Muscle of arm (tissue), 12 donors: ENCODE results near the gene CA7. TPM values are rescaled to one million over a fixed set of nuclear protein-coding genes. Genes with fewer than 3 reads are reported as not detected.
"Not testable (repeated sequence)": the region's sequence is repeated elsewhere in the genome, so short reads cannot be mapped to it uniquely, and the experiment has no call there.

Experiments used
- DNase-seq: peaks from one replicate; pipeline ENCODE4 v3.0.0-alpha.2; 2013
- polyA plus RNA-seq, 12 donors: library from polyadenylated mRNA; unstranded; fragments of 120-200 nt; gene quantifications; one replicate each; pipeline ENCODE4 v1.2.1, GENCODE V29; 2013; ENCODE audit not compliant: insufficient read length in 12 of 12

The CA7 gene
- polyA plus RNA-seq, 12 donors: 16.6 TPM; not detected in 11

DNA sequence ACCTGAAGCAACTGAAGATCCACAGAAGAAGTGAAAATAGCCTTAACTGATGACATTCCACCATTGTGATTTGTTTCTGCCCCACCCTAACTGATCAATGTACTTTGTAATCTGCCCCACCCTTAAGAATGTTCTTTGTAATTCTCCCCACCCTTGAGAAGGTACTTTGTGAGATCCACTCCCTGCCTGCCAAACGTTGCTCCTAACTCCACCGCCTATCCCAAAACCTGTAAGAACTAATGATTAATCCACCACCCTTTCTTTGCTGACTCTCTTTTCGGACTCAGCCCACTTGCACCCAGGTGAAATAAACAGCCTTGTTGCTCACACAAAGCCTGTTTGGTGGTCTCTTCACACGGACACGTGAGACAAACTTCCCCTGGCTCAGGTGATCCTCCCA lies 52.5 kb downstream of the CA7 start:
- not testable (repeated sequence) for DNase-seq

DNA sequence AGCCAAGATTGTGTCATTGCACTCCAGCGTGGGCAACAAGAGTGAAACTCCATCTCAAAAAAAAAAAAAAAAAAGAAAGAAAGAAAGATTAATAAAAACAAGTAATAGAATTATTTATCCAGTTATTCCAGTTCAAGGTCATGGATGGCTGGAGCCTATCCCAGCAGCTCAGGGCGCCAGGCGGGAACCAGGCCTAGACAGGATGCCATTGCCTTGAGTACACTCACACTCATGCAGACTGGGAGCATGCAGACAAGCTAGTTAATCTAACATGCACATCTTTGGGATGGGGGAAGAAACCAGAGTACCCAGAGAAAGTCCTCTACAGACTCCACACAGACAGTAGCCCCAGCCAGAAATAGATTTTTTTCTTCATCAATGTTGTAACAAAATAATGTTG lies 54.0 kb downstream of the CA7 start:
- no peak for DNase-seq

DNA sequence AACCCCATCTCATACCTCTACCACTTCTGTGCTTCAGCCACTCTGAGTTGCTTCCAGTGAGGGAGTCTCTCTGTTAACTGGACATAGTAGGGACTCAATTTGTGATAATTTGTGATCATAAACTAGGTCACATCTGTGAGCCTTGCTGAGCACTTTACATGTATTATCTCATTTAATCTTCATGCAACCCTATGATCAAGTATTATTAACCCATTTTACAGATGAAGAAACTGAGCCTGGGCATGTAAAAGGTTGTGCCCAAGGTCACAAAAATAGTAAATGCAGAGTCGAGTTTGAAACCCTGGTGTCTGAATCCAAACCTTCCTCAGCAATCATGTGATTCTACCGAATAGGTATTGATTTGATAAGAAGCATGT lies 54.7 kb downstream of the CA7 start:
- no peak for DNase-seq

DNA sequence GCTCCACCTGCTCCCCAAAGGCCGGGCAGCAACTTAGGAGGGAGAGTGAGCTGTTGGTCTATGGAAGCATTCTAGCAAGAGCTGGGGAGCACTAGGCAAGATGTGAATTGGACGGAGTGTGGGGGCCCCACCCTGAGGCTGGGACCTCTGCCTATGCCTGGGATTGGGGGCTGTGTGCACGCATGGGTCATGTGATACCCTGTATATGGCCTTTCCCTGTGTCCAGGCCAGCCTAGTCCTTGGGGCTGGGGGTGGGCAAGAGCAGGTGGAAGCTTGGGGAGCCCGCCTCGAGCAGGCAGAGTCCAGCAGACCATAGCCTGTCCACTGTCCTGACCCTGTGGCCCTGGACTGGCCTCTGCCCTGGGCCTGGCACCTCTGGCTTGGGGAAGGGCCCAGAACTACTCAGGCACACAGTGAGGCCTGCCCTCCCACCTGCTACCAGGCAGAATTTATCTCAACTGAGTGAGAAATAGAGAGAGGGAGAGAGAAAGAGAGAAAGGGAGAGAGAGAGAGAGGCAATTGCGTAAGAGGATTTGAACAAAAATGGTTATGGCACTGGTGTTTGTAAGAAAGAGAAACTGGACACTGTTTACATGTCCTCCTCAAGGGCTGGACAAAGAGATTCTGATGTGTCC lies 55.2 kb downstream of the CA7 start:
- no peak for DNase-seq

DNA sequence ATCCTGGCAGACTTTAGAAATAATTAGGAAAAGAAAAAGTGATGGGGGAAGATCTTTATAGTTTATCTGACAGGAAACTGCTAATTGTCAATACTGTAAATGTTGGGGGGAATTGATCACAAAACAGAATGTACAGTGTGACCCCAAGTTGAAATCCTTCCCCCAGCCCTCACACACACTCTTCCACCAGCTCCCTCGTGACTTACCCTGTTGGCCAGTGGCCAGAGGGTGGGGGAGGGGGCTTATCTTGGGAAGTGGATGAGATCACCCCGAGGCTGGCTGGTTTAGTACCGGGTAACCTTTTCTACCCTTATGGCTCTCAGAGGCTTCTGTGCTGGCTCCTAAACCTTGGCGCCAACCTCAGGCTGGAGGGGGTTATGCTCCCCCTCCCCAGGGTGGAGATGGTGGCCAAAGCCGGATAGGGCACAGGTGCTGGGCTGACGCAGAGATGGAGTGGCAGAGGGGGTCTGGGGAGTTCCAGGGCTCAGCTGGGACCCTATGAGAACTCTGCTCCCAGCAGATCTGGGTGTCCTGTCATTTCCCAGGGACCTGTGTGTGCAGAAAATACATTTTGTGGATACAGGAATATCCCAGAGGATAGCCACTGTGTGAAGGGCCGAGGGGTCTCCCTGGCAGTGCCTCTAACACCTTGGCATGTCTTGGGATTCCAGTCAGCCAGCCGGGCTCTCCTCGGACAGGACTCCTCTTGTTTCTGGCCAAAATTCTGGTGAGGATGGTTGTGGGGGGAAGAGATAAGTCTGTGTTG lies 55.9 kb downstream of the CA7 start:
- DNase-seq: no peak

DNA sequence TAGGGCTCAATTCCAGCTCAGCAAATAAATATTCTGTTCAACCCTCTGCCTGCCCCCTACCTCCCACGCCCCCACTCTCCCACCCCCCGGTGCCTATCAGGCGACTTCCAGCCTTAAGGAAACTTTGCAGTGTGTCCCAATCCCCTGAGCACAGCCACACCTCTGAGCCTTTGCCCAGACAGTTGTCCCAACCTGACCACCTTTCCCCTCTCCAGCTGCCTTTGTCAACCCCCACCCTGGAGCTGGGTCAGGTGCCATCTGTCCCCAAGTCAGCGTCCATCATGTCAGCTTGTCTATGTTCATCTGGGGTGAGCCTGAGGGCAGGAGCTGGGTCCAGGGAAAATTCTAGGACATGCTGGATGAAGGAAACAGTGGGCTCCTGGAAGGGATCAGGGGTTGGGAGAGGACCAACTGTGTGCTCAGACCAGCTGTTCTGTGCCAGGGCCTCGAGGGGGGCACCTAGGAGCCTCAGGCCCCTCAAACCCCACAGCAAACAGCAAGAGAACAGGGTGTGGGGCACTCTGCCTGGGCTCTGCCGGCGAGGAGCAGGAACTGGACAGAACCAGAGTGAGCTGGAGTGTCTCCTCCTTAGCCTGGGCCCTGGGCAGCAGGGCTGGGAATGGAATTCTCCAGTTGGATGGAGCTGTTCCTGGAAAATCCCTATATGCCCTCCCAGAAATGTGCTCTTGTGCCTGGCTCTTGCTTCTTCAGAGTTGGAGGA lies 56.7 kb downstream of the CA7 start:
- DNase-seq: no peak

DNA sequence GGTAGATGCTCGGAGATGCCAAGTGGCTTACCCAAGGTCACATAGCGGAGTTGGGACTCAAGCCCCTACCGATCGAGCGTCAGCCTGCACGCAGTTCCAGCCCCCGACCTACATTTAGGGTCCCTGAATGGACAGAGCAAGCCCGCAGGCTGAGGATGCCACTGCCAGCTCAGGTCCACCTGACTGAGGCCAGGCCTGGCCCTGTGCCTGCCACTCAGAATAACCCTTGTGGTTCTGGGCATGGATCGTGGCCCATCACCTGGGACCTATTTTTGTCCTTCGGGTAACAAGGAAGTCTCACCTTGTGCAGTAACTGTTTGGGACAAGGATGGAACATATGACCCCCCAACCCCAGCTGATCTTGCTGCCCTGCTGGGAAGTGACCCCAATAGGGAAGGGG lies 57.4 kb downstream of the CA7 start:
- no peak for DNase-seq

DNA sequence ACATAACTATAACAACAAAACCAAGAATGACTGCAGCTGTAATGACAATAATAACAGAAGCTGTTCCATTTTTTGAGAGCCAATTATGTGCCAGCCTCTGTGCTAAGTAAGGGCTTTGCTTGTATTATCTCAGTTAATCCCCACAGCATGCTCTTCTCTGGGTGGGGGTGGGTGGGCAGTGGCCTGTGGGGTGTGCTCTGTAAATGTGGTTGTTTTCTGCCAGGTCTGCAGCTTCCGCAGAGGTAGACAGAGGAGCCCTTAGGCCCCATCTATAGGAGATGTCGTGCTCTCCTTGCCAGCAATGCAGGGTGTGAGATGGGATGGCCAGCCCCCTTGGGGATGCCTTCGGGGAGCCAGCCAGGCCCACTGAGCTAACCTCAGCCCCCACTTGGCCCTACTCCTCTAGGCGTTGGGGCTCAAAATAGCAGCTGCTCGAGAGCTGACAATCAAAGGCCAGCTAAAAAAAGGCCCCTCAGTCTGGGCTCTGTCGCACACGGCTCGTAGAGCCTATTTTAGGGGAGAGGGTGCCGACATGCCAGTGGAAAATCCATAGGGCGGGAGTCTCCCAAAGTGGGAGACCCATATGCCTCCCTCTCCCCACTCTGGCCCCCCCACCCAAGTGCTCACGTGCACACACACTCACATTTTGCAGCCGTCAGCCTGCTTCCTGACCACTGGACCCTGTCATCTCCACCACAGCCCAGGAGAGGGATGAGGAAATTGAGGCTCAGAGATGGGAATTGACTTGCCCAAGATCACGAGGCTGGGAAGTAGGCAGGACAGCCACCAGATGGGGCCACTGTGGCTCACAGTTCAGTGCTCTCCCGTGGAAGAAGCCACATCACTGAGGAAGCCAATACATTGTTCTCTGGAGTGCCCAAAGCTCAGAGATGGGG lies 58.7 kb downstream of the CA7 start:
- no peak for DNase-seq

Other genes starting within 250 kb of the CA7 start
- gene CMTM3, start 239.7 kb upstream of the CA7 start, polyA plus RNA-seq: 100 to 1,000 TPM in 1 of 12 donors, 10 to 100 TPM in 10, not detected in 1; 46.8 to 105 (median 55.4) TPM
- gene CMTM4, start 147.7 kb upstream of the CA7 start, polyA plus RNA-seq: 10 to 100 TPM in 8 of 12 donors, 1 to 10 TPM in 3, not detected in 1; 8.4 to 18.7 (median 11.0) TPM
- 100 to 1,000 TPM in 5 of 12 donors, 10 to 100 TPM in 6, not detected in 1; 71.3 to 129 (median 97.6) TPM for gene DYNC1LI2, start 92.8 kb upstream of the CA7 start, polyA plus RNA-seq
- gene TERB1, start 42.8 kb upstream of the CA7 start, polyA plus RNA-seq: not detected
- gene NAE1, start 13.4 kb upstream of the CA7 start, polyA plus RNA-seq: 10 to 100 TPM in 11 of 12 donors, not detected in 1; 22.1 to 58.2 (median 45.9) TPM
- gene PDP2, start 36.1 kb downstream of the CA7 start, polyA plus RNA-seq: 1 to 10 TPM in 11 of 12 donors, not detected in 1; 2.2 to 8.6 (median 2.9) TPM
- gene CDH16, start 74.5 kb downstream of the CA7 start, polyA plus RNA-seq: 1 to 10 TPM in 1 of 12 donors, under 1 TPM in 7, not detected in 4; 0.12 to 1.2 (median 0.16) TPM
- gene RRAD, start 81.1 kb downstream of the CA7 start, polyA plus RNA-seq: 10 to 100 TPM in 1 of 12 donors, 1 to 10 TPM in 10, not detected in 1; 2.8 to 15.8 (median 4.8) TPM
- 10 to 100 TPM in 11 of 12 donors, not detected in 1; 33.1 to 88.0 (median 78.6) TPM for gene CIAO2B, start 90.0 kb downstream of the CA7 start, polyA plus RNA-seq
- gene CES2, start 91.1 kb downstream of the CA7 start, polyA plus RNA-seq: 10 to 100 TPM in 11 of 12 donors, not detected in 1; 22.3 to 46.3 (median 29.1) TPM
- under 1 TPM in 10 of 12 donors, not detected in 2; 0.20 to 0.60 (median 0.39) TPM for gene CES3, start 116.9 kb downstream of the CA7 start, polyA plus RNA-seq
- 10 to 100 TPM in 1 of 12 donors, 1 to 10 TPM in 9, not detected in 2; 1.5 to 14.7 (median 2.5) TPM for gene CES4A, start 144.2 kb downstream of the CA7 start, polyA plus RNA-seq
- 10 to 100 TPM in 11 of 12 donors, not detected in 1; 35.5 to 56.0 (median 42.3) TPM for gene CBFB, start 184.7 kb downstream of the CA7 start, polyA plus RNA-seq